NB4 (cell line): ENCODE data around the gene LIPH.
"Not testable (repeated sequence)": the region's sequence is repeated elsewhere in the genome, so short reads cannot be mapped to it uniquely, and the experiment has no call there.

Source experiments
- DNase-seq: peaks from one replicate; pipeline ENCODE4 v3.0.0; 2010; ENCODE audit warnings: low read depth
- H3K4me3 ChIP-seq: one replicate; pipeline ENCODE4 v1.5.1; 2011; ENCODE audit warnings: mild to moderate bottlenecking, low read depth, low read length, moderate library complexity
- CTCF ChIP-seq: IDR thresholded peaks from one replicate; pipeline ENCODE4 v1.5.1; 2012; ENCODE audit warnings: low read depth, low read length
- MAX ChIP-seq: IDR thresholded peaks from 2 replicates; pipeline ENCODE4 v1.6.1; 2011; ENCODE audit warnings: low read depth, low read length
- MYC ChIP-seq: IDR thresholded peaks from 2 replicates; pipeline ENCODE4 v1.6.1; 2011; ENCODE audit warnings: low read depth, low read length
- POLR2A ChIP-seq: IDR thresholded peaks from 2 replicates; pipeline ENCODE4 v1.6.1; 2011; ENCODE audit warnings: mild to moderate bottlenecking; ENCODE audit not compliant: insufficient read length; ENCODE audit errors: extremely low read depth

The LIPH gene

DNA sequence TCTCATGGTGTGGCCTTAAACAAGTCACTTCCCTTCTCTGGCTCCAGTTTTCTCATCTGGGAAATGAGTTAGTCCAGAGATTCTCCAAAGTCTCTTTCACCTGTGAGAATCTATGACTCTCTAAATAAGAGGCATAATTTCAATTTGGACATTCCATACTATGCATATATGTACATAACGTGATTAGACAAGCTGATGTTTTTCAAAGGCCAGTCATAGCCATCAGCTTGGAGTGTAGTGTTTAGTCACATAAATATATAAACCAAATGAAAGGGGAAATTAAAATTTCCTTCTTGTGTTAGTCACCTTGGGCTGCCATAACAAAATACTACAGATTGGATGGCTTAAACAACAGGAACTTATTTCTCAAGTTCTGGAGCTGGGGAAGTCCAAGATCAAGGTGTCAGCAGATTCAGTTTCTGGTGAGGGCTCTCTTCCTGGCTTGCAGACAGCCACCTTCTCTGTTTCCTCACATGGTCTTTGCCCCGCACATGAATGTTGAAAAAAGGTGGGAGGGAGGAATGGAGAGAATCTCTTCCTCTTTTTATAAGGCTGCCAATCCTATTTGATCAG lies 72.9 kb downstream of the LIPH start:
- TF ChIP-seq MAX (no peak), MYC (no peak), CTCF (no peak), POLR2A (no peak)
- no peak overlapping the region for H3K4me3 ChIP-seq
- DNase-seq = no peak

DNA sequence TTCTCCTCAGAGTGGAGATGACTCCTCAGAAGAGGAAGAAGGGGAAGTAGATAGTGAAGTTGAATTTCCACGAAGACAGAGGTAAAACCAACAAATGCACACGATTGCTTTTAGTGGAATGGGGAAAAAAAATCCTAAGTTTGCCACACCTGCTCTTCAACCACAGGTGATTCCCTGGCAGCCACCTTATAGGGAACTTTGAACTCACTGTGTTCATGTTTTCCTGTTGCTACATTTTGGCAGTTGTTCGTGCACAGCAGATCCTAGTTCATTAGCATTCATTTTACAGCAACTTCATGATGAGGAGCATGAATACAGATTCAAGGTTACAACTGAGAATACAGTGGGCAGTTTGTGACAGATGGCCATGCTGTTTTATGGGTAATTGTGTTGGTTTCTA lies 75.1 kb downstream of the LIPH start:
- no peak overlapping the region for H3K4me3 ChIP-seq
- no peak for DNase-seq
- no peak for TF ChIP-seq CTCF
- TF ChIP-seq MYC = no peak
- TF ChIP-seq MAX = no peak
- TF ChIP-seq POLR2A = no peak

DNA sequence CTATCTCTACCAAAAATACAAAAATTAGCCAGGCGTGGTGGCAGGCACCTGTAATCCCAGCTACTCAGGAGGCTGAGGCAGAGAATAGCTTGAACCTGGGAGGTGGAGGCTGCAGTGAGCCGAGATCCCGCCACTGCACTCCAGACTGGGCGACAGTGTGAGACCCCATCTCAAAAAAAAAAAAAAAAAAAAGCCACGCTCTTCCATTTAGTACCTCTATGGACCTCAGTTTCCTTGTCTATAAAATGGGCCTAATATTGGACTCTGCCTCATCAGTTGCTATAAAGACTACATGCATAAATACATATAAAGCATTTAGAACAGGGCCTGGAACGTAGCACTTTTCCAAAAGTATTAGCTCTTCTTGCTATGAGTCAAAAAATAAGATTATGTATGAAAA lies 77.5 kb downstream of the LIPH start:
- DNase-seq, H3K4me3 ChIP-seq: not testable (repeated sequence)

GRCh38 chr3:185473290-185473815 lies 79.0 kb downstream of the LIPH start:
- no peak overlapping the region for H3K4me3 ChIP-seq
- TF ChIP-seq MAX = no peak
- no peak for TF ChIP-seq MYC
- no peak for TF ChIP-seq POLR2A
- no peak for TF ChIP-seq CTCF
- DNase-seq = no peak

- TF ChIP-seq MYC = no peak
- TF ChIP-seq POLR2A = no peak
- TF ChIP-seq MAX = no peak
- TF ChIP-seq CTCF = no peak
- no peak for DNase-seq
- H3K4me3 ChIP-seq = no peak overlapping the region
Measured at GRCh38 chr3:185470323-185470722, 82.1 kb downstream of the LIPH start.

GRCh38 chr3:185469542-185469941 lies 82.8 kb downstream of the LIPH start:
- no peak for DNase-seq
- no peak for TF ChIP-seq POLR2A
- TF ChIP-seq MYC = no peak
- no peak for TF ChIP-seq MAX
- no peak for TF ChIP-seq CTCF
- H3K4me3 ChIP-seq = no peak overlapping the region

DNA sequence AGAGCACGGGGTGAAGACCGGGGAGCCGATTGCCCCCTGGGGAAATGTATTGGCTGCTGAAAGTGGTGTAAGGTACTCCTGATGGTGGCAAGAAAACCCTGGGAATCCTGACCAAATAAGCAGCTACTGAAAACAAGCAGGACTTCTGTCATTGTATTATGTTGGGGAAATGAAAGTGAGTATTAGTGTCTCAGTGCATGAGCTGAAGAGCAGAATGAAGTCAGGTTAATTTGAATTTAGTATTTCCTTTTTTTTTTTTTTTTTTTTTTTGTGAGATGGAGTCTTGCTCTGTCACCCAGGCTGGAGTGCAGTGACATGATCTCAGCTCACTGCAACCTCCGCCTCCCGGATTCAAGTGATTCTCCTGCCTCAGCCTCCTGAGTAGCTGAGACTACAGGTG lies 86.3 kb downstream of the LIPH start:
- not testable (repeated sequence) for DNase-seq, H3K4me3 ChIP-seq
